Measurements from ENCODE around the gene C4orf17. TPM values are rescaled to one million over a fixed set of nuclear protein-coding genes. Genes with fewer than 3 reads are reported as not detected.
"Not testable (repeated sequence)": the region's sequence is repeated elsewhere in the genome, so short reads cannot be mapped to it uniquely, and the experiment has no call there.

Gene C4orf17
- total RNA-seq = not detected in 2 replicates

DNA sequence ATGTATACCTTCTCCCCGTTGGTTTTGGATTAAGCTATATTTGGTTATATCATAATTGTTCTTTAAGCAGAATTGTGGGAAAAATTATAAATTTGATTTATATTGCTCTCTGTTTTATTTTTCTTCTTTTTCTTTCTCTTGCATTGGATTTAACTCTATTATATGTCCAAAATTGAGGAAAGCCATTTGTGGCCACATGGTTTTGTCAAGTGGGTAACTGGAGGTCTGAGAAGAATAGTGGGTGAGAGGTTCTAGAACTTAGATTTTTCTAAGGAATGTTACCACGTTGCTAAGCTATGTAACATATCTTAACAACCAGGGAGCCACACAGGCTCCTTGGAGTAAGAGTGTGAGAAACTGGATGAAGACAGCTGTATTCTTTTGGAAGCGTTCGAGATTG is at the start of gene C4orf17:
C4orf17 (plus strand) TSS at position 301 of the 400 bp plus-strand sequence. CDS start 2,061 bp downstream, outside the sequence.
- DNase-seq (ENCODE audit: low read depth) = no peak

DNA sequence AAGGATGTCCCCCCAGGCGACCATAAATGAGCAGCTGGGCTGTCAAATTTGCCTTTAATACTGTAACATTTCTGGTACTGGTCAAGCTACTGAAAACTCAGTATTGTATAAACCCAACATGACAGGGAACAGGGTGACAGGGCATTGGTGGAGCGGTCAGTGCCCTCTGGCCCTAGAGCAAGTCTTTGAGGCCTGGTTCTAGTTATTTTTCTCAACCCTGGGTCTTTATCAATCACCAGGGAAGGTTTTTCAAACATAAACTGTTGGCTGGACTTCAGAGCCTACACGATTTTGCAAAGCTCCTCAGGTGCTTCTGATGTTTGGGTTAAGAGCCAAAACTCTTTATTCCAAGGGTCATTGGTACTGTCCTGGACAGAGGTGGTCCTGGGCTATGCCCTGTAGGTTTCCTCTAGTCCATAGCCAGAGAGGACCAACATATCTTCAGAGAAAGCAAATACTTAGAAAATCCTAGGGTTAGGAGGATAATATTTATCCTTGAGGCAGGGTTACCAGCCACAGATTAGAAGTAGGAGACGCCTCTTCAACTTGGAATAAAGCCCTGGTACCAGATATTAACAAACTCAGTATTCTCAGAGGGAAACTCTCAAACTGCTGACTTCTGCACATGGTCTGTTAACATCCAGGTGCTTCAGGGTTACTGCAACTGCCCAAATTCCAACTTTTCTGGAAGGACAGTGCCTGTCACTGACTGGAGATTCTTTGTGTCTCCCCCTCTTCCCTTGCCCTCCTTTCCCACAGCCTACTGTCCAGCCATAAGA is 49.0 kb upstream of the C4orf17 start:
- no peak for DNase-seq (ENCODE audit: low read depth)

DNA sequence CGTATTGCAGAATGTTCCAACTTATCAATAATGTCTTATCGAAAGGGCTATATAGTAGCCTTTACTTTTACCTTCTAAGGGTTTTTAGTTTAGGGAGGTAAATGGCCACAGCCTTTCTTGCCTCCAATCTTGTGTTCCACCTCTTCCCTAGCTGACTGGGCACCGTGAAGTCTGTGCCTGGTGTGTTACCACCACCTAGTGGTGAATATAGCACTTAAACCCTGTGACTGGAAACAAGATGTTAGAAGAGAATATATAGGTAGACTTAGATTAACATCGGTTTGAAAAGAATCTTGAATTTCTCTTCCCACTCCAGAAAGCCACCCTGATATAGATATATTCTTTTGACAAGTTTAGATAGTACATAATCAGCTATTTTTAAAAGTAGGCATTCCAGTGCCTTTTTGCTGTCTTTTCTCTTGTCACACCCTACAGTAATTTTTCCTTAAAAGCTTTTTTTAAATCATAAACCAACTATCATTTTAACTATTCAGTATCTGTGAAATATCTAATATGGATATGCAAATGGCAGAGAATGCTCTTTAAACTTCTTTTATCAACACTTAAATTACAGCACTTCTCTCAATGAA is 47.9 kb upstream of the C4orf17 start:
- peak; percentile 75 for DNase-seq (ENCODE audit: low read depth)

DNA sequence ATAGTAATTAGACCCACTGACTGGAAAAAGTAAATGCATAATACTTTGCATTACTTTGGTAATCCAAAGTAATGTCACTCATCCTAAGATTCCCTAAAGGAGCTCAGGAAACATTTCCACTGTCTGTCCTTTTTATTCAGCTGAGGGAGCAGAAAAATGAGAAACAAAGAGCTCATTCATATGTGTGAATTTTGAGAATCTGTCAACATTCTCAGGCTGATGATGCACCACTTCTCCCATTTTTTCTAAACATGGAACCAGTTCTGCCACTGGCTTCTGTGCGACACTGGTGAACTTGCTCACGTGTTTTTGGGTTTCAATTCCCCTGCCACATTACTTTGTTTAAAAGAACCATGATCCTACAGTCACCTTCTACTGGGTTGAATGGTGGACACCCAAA is 47.3 kb upstream of the C4orf17 start:
- no peak for DNase-seq (ENCODE audit: low read depth)

DNA sequence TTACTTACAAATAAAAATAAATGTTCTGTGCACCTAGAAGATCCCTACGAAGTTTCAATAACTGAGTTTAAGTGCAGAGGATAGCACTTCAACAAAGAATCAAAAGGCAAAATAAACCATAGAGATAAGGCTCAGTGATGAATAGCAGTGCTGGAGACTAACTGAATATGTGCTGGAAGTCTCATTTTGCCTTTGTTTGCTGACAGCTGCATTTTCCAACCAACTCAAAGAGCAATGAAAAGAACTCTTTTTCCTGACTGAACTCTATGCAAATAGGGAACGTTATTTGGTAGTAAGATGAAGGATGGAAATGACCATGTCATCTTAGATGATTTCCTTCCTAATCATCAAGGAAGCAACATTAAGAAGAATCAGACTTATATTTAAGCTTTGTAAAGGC is 42.9 kb upstream of the C4orf17 start:
- no peak for DNase-seq (ENCODE audit: low read depth)

DNA sequence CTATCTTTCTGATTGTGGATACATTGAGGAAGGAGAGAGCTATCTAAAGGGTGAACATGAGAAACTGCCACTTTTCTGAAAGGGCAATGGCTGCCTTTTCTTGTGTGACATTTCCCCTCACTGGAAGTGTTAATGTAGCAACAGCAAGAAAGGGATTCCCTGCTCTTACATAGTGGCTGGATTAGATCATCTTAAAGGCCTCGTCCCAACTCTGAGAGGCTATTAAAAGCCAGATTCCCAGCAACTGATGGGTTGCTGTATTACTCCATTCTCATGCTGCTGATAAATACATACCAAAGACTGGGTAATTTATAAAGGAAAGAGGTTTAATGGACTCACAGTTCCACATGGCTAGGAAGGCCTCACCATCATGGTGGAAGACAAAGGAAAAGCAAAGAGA is 41.9 kb upstream of the C4orf17 start:
- peak; percentile 24 for DNase-seq (ENCODE audit: low read depth)

DNA sequence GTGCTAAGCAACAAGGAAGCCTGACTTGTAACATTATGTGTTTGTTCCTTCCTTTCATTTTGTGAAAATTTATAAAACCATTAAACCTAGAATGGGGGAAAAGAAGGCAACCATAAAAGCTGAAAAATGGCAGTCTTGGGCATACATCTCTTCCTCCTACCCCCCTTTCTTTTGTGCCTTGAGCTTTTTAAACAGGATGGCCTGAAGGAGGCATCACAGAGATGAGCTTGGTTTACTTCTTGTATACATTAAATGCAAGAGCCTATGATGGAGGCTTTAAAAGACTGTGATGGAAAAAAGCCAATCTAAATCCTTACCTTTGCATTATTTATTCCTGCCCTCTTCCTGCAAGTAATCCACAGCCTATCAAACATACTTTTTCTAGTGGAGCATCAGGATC is 39.5 kb upstream of the C4orf17 start:
- DNase-seq (ENCODE audit: low read depth) = no peak

DNA sequence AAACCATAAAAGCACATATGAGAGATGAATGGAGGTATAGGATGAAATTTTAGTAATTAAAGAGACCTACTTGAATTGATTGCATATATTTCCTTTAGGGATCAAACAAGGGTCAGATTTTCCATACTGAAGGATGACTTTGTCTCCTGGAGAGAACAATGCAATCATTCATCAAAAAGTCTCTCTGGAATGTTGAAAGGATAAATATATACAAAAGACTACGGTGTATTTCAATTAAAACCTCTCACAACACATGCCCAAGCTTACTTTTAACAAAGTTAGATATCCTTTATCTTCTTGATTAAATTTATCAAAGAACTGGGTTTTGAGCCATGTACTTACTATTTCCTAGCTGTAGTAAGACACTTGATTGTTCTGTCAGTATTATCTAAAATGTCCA is 38.9 kb upstream of the C4orf17 start:
- no peak for DNase-seq (ENCODE audit: low read depth)

DNA sequence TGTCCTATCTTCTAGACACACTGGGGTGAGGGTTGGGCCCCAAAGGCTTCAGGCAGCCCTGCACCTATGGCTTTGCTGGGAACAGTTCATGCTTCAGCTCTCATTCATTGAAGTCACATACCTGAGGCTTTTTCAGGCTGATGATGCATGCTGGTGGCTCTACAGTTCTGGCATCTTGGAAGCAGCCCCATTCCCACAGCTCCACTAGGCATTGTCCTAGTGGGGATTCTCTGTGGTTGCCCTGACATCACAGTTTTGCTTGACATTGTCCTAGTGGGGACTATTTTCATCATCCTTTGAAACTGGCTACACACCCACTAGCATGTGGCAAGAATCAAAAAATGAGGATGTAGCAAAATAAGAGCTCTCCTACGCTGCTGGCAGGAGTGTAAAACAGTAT is 37.7 kb upstream of the C4orf17 start:
- DNase-seq (ENCODE audit: low read depth) = peak; percentile 93

DNA sequence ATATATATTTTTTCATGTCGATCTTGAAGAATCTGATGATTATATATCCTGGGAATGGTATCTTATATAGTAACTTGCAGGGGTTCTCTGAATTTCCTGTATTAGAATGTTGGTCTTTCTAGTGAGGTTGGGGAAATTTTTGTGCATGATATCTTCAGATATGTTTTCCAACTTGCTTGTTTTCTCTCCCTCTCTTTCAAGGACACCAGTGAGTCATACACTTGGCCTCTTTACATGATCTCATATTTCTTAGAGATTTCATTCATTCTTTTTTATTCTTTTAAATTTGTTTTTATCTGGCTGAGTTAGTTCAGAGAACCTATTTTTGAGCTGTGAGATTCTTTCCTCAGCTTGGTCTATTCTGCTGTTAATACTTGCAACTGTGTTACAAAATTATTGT is 27.2 kb upstream of the C4orf17 start:
- DNase-seq (ENCODE audit: low read depth) = no peak

DNA sequence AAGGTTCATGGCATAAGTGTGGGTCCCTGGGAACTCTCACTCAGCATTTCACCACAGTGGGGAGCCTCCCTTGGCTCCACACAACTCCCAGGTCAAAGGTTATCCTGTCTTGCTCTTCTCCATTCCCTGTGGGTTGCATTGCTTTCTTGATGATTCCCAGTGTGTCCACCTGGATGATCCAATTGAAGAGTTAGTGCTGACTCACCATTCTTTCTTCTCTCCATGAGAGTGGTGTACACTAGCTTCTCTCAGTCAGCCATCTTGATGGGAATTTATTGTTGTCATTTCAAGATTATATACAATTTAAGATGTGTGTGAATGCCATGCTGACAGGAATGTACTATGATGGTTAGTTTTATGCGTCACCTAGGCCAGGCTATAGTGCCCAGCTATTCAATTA is 25.6 kb upstream of the C4orf17 start:
- DNase-seq (ENCODE audit: low read depth) = no peak

DNA sequence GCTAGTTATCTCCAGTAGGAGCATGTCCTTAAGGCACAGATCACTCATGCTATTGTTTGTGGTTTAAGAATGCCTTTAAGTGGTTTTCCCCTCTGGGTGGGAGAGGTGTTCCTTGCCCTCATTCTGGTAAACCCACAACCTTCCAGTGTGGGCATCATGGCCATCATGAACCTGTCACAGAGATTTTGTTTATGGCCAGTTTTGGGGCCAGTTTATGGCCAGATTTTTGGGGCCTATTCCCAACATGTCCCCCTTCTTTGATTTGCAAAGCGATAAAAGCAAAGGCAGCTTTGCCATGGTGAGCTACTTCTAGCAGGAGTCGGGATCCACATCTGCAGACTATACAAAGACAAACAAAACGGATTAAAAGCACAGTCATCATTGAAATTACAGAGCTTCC is 24.2 kb upstream of the C4orf17 start:
- DNase-seq (ENCODE audit: low read depth) = not testable (repeated sequence)

DNA sequence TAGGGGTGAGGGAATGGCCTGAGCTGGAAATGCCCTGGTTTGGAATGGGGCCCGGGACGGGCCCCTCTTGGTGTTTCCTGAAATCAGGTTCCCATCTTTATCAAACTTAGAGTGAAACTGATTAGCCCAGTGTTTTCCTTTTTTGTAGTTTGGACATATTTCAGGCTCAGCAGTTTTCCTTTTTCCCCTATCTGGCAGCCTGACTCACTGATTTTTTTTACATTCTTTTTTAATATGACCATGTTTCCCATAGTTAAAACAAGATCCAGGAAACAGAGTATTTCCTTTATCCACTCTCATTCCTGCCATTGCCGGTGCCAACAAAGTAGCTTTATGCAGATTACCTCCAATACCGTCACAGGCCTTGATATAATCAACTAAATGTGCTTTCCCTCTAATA is 20.5 kb upstream of the C4orf17 start:
- no peak for DNase-seq (ENCODE audit: low read depth)

DNA sequence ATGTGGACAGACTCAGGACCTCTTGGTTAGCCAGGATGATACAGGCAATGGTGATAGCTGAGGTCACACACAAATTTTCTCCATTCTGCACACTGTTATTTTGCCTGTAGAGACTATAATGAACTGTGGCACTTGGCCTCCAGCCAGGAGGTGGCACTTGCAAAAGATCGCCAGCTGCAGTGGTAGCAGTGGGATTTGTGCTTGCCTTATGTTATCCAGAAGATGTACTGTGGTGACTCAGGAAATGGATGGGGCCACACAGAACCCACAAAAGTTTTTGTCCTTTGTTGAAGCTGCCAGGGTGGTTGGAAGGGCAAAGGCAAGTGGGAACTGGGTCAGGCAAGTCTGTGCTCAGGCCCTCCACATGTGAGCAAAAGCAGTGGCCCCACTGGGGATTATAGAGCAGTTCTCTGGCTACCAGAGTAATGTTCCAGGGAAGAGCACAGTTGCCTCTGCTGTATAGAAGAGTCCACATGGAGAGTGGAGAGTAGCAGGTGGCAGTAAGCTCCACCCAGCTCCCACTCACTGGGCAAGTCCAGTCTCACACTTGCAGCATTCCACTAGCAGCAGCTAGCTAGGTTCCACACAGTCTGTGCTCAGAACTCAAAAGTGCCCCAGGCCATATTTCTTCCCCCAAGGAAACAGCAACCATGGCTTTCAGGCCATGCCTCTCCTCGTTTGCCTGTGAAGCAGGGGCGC is 5.9 kb upstream of the C4orf17 start:
- no peak for DNase-seq (ENCODE audit: low read depth)

DNA sequence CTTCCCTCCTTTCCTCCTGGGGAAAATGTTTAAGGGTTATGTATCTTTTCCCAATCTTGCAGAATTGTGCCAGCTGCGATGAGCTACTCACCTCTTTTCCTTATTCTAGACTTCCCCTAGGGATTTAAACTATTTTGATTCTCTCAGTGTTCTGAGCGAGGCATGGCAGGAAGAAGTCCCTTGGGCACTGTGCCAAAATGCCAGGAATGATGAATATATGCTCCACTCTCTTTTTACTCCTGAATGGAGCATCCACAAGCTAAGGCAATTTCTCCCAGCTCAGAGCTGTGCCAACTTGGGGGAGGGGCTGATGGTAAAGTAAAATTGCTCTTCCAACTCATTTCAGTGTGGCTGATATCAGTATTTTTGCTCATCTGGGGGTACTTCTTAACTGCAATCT is 4.0 kb upstream of the C4orf17 start:
- no peak for DNase-seq (ENCODE audit: low read depth)

DNA sequence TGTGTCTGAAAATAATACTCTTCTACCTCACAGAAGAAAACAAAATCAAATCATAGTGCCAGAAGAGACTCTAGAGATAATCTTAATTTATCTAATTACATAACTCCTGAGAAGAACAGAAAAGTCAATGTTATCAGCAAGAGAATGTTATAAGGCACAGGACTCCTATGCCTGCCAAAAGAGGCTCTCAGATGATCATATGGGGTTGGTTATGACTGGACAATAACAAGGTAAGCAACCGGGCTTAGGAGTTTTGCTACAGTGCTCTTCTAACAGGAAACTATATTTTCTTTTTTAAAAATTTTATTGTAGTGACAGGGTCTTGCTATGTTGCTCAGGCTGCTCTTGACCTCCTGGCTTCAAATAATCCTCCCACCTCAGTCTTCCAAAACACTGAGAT is 3.5 kb upstream of the C4orf17 start:
- no peak for DNase-seq (ENCODE audit: low read depth)

DNA sequence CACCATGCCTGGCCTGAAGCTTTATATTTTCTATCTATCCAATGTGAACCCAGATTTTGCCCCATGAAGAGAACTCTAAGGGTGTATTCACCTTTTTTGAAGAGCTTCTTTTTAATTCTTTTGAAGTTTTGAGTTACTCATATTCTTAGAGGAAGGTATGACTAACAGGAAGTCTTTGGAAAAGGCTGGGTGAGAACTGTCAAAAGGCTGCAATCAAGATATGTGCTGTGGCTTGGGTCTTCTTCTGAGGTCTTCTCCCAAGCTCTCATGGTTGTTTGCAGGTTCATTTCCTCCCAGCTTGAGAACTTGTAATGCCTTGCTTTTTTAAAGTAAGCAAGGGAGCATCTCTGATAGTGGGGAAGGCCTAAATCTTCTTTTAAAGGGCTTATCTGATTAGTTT is 3.1 kb upstream of the C4orf17 start:
- DNase-seq (ENCODE audit: low read depth) = peak; percentile 47

DNA sequence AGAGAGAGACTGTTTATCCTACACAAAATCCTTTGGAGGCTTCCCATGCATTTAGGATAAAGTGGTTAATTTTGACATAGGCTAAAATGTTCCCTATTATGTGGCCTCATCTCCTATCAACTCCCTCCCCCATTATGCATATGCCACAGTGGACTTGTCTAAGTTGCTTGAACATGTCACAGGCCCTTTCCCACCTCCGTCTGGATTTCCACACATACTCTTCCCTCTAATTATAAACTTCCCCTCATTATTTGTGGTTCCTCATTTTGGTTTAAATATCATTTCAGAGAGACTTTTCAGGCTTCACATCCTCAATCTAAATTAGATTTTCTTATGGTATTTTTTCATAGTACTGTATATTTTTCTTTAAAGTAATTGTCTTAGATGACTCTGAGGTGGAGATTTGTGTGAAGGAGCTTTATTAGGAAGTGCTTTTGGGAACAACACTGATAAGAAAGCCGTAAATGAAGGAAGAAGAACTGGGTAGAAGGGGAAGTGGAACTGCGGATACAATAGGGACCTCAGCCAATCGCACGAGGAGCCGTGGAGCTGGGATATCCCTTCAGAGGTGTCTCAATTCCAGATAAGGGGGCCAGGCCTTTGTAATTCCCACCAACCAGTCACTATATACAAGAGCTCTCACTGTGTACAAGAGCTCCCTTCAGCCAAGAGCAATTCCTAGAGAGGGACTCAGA is 7.9 kb downstream of the C4orf17 start:
- no peak for DNase-seq (ENCODE audit: low read depth)

DNA sequence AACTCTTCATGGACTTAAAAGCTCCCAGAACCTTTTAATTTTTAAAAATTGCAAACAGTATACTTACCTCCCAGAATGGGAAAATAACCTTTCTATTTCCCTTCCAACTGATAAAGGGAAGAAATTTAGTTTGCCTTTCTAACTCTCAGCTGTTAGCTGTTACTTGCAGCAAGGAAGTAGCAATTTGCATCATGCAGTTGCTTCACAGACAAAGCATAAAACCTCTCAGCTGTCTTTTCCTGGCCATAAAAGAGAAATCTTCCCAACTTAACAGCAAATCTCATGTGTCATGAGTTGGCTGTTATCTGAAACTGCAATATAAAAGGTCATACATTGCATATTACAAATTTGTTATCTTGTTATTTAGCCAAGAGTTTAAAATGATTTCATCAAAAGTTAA is 18.4 kb downstream of the C4orf17 start:
- DNase-seq (ENCODE audit: low read depth) = no peak

DNA sequence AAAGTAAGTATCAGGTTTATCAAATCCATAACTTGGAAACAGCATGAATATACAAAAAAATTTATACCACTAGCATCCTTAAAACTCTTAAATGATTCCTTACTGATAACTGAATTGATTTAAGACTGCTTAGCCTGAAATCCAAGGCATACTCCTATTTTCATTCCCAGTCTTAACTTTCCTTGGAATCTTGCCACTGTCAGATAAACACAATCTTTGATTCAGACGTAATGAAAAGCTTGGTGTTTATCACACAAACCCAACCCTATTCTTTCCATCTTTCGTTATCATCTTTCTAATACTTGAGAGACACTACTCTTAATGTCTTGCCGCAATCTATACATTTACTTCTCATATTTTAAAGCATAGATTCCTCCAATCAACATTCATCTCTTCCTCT is 19.1 kb downstream of the C4orf17 start:
- DNase-seq (ENCODE audit: low read depth) = no peak

DNA sequence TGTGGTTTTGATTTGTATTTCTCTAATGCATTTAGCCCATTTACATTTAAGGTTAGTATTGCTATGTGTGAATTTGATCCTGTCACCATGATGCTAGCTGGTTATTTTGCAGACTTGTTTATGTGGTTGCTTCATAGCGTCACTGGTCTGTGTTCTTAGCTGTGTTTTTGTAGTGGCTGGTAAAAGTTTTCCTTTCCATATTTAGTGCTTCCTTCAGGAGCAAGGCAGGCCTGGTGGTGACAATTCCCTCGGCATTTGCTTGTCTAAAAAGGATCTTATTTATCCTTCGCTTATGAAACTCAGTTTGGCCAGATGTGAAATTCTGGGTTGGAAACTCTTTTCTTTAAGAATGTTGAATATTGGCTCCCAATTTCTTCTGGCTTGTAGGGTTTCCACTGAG is 23.9 kb downstream of the C4orf17 start:
- DNase-seq (ENCODE audit: low read depth) = not testable (repeated sequence)

DNA sequence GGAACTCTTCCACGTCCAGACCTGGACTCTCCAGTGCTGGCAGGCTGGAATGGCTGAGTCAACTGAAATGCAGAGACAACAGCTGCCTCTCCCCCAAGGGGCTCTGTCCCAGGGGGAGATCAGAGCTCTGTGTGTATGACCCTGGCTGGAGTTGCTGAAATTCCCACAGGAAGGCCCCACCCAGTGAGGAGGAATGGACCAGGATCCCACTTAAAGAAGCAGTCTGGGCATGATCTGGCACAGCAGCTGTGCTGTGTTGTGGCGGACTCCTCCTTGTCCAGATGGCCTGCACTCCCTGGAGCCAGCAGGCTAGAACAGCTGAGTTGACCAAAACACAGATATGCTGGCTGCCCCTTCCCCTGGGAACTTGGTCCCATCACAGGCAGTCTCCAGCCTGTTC is 25.4 kb downstream of the C4orf17 start:
- no peak for DNase-seq (ENCODE audit: low read depth)

DNA sequence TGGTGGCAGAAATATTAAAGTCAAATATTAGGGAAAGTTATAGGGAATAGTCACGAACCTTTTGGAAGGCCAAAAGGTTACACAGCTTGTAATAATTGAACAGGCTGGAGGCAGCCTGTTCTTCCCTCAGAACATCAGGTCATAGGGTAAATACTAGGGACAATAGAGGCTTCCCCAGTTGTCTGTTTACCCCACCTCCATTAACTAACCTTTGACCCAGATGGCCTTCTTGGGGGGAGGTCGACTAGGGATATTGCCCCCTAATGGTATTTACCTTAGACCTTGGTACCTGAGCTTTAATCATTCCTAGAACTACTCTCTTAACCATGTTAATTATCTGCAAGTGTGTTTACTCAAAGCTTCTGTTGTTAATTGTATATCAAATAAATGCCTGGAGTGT is 26.0 kb downstream of the C4orf17 start:
- DNase-seq (ENCODE audit: low read depth) = no peak

Measured in renal cortical epithelial cell (primary cell).